Activated CD8-positive, alpha-beta memory T cell treated with anti-CD3 and anti-CD28 coated beads for 4 hours (primary cell): Measurements from ENCODE around the gene GPX5.

ENCODE experiments used
- DNase-seq, 2 donors: peaks; one replicate each; pipeline ENCODE4 v3.0.0-alpha.2; 2020; ENCODE audit warnings: low read depth in 2 of 2

Gene GPX5

GRCh38 chr6:28555136-28555535, 29.5 kb downstream of the GPX5 start:
- DNase-seq = no peak

- no peak for DNase-seq
Observed at GRCh38 chr6:28558629-28559028, 32.9 kb downstream of the GPX5 start.

GRCh38 chr6:28563430-28564095, 37.9 kb downstream of the GPX5 start:
- DNase-seq = no peak

GRCh38 chr6:28565823-28566526, 40.3 kb downstream of the GPX5 start:
- no peak for DNase-seq

- DNase-seq = no peak
Observed at GRCh38 chr6:28566527-28567252, 41.0 kb downstream of the GPX5 start.

GRCh38 chr6:28567506-28567905, 41.8 kb downstream of the GPX5 start:
- DNase-seq = no peak

- no peak for DNase-seq
Observed at GRCh38 chr6:28568515-28569108, 42.9 kb downstream of the GPX5 start.

- no peak for DNase-seq
Observed at GRCh38 chr6:28569748-28570147, 44.1 kb downstream of the GPX5 start.

- no peak for DNase-seq
Observed at GRCh38 chr6:28580475-28580874, 54.8 kb downstream of the GPX5 start.

- no peak for DNase-seq
Observed at GRCh38 chr6:28583463-28583862, 57.8 kb downstream of the GPX5 start.
